Measurements from ENCODE around the gene FOXN4. TPM values are rescaled to one million over a fixed set of nuclear protein-coding genes. Genes with fewer than 3 reads are reported as not detected.

The FOXN4 gene
- polyA plus RNA-seq, 1 donor from 2014 or later: 0.14 TPM

DNA sequence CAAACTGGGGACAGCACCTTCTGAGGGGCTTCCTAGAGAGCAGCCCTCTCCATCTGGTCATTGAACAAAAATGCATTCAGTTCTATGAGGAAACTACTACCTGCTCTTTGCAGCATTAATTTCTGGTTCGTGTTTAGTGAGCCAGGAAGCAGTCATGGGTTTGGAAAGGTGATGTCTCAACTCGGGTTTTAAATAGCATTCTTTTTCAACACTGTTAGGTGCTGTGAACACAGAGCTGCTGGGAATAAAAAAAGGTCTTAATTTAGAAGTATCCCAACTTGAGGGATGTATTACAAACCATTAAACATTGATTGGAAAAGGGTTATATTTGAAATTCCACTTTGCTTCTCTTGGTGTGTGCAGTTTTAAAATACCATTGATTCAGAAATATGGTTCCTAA is 47.9 kb upstream of the FOXN4 start:
- H3F3A ChIP-seq (ENCODE audit: insufficient read depth, low read length, poor library complexity, severe bottlenecking): no peaks in the 10 kb centered on the region

DNA sequence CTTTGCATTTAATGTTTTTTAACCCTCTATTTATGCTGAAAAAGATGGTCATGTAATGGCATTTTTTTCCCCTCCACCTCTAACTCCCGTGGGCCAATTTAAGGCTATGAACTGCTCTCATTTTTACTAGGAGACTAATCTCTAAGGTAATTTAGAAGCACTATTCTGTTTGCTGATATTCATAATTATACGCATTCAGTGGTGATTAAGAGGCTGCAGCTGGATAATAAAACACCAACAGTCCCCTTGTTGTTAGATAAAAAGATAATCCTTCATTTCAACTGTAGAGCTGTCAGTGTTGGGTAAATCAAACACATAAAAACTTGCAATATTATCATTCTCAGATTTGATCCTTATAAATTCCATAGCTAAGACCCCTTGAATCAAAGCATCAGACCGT is 47.5 kb upstream of the FOXN4 start:
- H3K9ac ChIP-seq (ENCODE audit: low read length): no peak overlapping the region
- no peak for TF ChIP-seq POLR2AphosphoS5 (IDR thresholded peaks at IDR 0.05)
- no peak for TF ChIP-seq EZH2 (IDR thresholded peaks at IDR 0.05; ENCODE audit: borderline replicate concordance, insufficient read depth, low read length, poor library complexity, severe bottlenecking)
- TF ChIP-seq TAF1 (IDR thresholded peaks at IDR 0.05; ENCODE audit: low read depth): no peak
- no peak for TF ChIP-seq CTCF (IDR thresholded peaks at IDR 0.05; ENCODE audit: poor library complexity, severe bottlenecking)
- no peak for TF ChIP-seq RAD21 (conservative IDR thresholded peaks at IDR 0.05)
- TF ChIP-seq EP300 (conservative IDR thresholded peaks at IDR 0.05; ENCODE audit: poor library complexity, severe bottlenecking): no peak
- H3F3A ChIP-seq (ENCODE audit: insufficient read depth, low read length, poor library complexity, severe bottlenecking): no peaks in the 10 kb centered on the region
- no peaks in the 10 kb centered on the region for H3K36me3 ChIP-seq (ENCODE audit: insufficient read depth, low read length)
- no peak overlapping the region for H3K27ac ChIP-seq (ENCODE audit: low read length)
- H3K27me3 ChIP-seq (ENCODE audit: insufficient read depth, low read depth, low read length): no peaks in the 10 kb centered on the region
- no peaks in the 10 kb centered on the region for H3K9me2 ChIP-seq (ENCODE audit: insufficient read depth, low read length)
- no peak overlapping the region for H3K4me2 ChIP-seq (ENCODE audit: low read length)
- no peaks in the 10 kb centered on the region for H4K20me1 ChIP-seq (ENCODE audit: insufficient read depth)
- no peak overlapping the region for H2AFZ ChIP-seq (ENCODE audit: low read depth, low read length)
- no peaks in the 10 kb centered on the region for H3K9me3 ChIP-seq (ENCODE audit: low read length)
- H3K4me3 ChIP-seq (ENCODE audit: low read length): no peak overlapping the region
- H3K79me2 ChIP-seq (replicated peaks; ENCODE audit: insufficient read depth, low read length): no peaks in the 10 kb centered on the region

More for the DNA sequence above, 47.9 kb upstream of the FOXN4 start:
- Histone ChIP-seq H3K4me2 (ENCODE audit: low read length) (no peak overlapping the region), H4K20me1 (ENCODE audit: insufficient read depth) (no peaks in the 10 kb centered on the region), H3K36me3 (ENCODE audit: insufficient read depth, low read length) (no peaks in the 10 kb centered on the region), H3K79me2 (replicated peaks; ENCODE audit: insufficient read depth, low read length) (no peaks in the 10 kb centered on the region), H3K9me3 (ENCODE audit: low read length) (no peaks in the 10 kb centered on the region), H3K9ac (ENCODE audit: low read length) (no peak overlapping the region), H3K4me3 (ENCODE audit: low read length) (no peak overlapping the region), H3K27ac (ENCODE audit: low read length) (no peak overlapping the region), H2AFZ (ENCODE audit: low read depth, low read length) (no peak overlapping the region), H3K27me3 (ENCODE audit: insufficient read depth, low read depth, low read length) (no peaks in the 10 kb centered on the region), H3K9me2 (ENCODE audit: insufficient read depth, low read length) (no peaks in the 10 kb centered on the region)
- TF ChIP-seq MXI1 (conservative IDR thresholded peaks at IDR 0.05; ENCODE audit: poor library complexity, severe bottlenecking): no peak
- TF ChIP-seq SMC3 (conservative IDR thresholded peaks at IDR 0.05; ENCODE audit: poor library complexity): no peak
- no peak for TF ChIP-seq CTCF (IDR thresholded peaks at IDR 0.05; ENCODE audit: poor library complexity, severe bottlenecking)
- TF ChIP-seq TAF1 (IDR thresholded peaks at IDR 0.05; ENCODE audit: low read depth): no peak
- TF ChIP-seq, protein P1, sequence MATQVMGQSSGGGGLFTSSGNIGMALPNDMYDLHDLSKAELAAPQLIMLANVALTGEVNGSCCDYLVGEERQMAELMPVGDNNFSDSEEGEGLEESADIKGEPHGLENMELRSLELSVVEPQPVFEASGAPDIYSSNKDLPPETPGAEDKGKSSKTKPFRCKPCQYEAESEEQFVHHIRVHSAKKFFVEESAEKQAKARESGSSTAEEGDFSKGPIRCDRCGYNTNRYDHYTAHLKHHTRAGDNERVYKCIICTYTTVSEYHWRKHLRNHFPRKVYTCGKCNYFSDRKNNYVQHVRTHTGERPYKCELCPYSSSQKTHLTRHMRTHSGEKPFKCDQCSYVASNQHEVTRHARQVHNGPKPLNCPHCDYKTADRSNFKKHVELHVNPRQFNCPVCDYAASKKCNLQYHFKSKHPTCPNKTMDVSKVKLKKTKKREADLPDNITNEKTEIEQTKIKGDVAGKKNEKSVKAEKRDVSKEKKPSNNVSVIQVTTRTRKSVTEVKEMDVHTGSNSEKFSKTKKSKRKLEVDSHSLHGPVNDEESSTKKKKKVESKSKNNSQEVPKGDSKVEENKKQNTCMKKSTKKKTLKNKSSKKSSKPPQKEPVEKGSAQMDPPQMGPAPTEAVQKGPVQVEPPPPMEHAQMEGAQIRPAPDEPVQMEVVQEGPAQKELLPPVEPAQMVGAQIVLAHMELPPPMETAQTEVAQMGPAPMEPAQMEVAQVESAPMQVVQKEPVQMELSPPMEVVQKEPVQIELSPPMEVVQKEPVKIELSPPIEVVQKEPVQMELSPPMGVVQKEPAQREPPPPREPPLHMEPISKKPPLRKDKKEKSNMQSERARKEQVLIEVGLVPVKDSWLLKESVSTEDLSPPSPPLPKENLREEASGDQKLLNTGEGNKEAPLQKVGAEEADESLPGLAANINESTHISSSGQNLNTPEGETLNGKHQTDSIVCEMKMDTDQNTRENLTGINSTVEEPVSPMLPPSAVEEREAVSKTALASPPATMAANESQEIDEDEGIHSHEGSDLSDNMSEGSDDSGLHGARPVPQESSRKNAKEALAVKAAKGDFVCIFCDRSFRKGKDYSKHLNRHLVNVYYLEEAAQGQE (IDR thresholded peaks at IDR 0.05; ENCODE audit: borderline replicate concordance): no peak
- TF ChIP-seq RAD21 (conservative IDR thresholded peaks at IDR 0.05): no peak
- TF ChIP-seq EZH2 (IDR thresholded peaks at IDR 0.05; ENCODE audit: borderline replicate concordance, insufficient read depth, low read length, poor library complexity, severe bottlenecking): no peak
- TF ChIP-seq EP300 (conservative IDR thresholded peaks at IDR 0.05; ENCODE audit: poor library complexity, severe bottlenecking): no peak
- TF ChIP-seq POLR2AphosphoS5 (IDR thresholded peaks at IDR 0.05): no peak

Data from neural cell (in vitro differentiated cells).